ENCODE data around the gene PCSK1N. TPM values are rescaled to one million over a fixed set of nuclear protein-coding genes. Genes with fewer than 3 reads are reported as not detected.
"Not testable (repeated sequence)": the region's sequence is repeated elsewhere in the genome, so short reads cannot be mapped to it uniquely, and the experiment has no call there.

Gene PCSK1N
- not detected for total RNA-seq
- long read RNA-seq = 0 reads

- intact Hi-C loops (cut with DNase I) = no loop called here
- DNase-seq (ENCODE audit: missing footprints) = no peak
- ATAC-seq = no peak
Measured at GRCh38 chrX:48835524-48836329, at the start of gene PCSK1N. Gene PCSK1N, minus strand, starts transcription at chrX:48835610. Its CDS starts 78 bp downstream, at chrX:48835532.

- DNase-seq (ENCODE audit: missing footprints) (no peak), ATAC-seq (no peak)
- intact Hi-C loops (cut with DNase I) = no loop called here
Measured at GRCh38 chrX:48883729-48884128, 48.3 kb upstream of the PCSK1N start.

DNA sequence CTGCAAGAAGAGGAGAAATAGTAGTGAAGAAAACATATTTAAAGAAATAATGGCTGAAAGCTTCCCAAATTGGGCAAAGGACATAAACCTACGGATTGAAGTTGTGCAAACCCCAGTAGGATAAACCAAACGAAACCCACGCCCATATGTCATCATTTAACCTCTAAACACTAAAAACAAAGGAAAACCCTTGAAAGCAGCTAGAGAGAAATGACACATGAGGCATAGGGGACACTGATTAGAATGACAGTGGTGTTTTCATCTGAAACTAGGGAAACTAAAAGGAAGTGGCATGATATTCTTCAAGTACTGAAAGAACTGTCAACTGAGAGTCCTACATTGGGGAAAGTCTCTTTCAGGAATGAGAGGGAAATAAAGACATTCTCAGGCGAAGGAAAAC lies 41.5 kb upstream of the PCSK1N start:
- DNase-seq (ENCODE audit: missing footprints); ATAC-seq; intact Hi-C loops (cut with DNase I): not testable (repeated sequence)

GRCh38 chrX:48872017-48872416 lies 36.6 kb upstream of the PCSK1N start:
- intact Hi-C loops (cut with DNase I); ATAC-seq: not testable (repeated sequence)

DNA sequence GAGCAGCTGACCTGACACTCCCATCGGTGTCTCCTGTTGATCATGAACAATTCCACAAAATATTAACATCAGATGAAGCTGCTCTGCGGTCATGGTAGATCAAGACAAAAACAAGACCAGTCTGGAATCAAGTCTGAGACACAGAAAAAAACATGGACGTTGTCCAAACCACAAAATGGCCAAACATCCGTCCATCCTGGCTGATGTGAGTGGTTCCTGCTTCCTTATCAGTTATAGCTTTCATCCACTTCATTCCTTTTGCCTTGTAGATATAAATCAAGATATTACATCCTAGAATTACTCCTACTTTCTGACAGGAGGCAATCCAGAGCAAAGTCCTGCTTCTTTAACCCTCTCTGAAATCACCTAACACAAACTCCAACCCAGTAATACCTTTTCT lies 28.8 kb upstream of the PCSK1N start:
- ATAC-seq (no peak), DNase-seq (ENCODE audit: missing footprints) (no peak)
- intact Hi-C loops (cut with DNase I) = no loop called here

More at GRCh38 chrX:48872017-48872416, 36.6 kb upstream of the PCSK1N start:
- DNase-seq (ENCODE audit: missing footprints) = not testable (repeated sequence)

- DNase-seq (ENCODE audit: missing footprints) (no peak), ATAC-seq (no peak)
- intact Hi-C loops (cut with DNase I) = no loop called here
Measured at GRCh38 chrX:48854898-48855297, 19.5 kb upstream of the PCSK1N start.

- intact Hi-C loops (cut with DNase I); ATAC-seq; DNase-seq (ENCODE audit: missing footprints): not testable (repeated sequence)
Measured at GRCh38 chrX:48854121-48854804, 18.9 kb upstream of the PCSK1N start.

- ATAC-seq; DNase-seq (ENCODE audit: missing footprints); intact Hi-C loops (cut with DNase I): not testable (repeated sequence)
Measured at GRCh38 chrX:48853494-48853893, 18.1 kb upstream of the PCSK1N start.

DNA sequence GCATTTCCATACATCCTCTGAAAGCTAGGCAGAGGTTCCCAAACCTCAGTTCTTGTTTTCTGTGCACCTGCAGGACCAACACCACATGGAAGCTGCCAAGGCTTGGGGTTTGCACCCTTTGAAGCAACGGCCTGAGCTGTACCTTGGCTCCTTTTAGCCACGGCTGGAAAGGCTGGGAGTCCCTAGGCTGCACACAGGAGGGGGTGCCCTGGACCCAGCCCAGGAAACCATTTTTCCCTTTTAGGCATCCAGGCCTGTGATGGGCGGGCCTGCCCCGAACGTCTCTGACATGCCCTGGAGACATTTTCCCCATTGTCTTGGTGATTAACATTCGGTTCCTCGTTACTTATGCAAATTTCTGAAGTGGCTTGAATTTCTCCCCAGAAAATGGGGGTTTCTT lies 17.4 kb upstream of the PCSK1N start:
- intact Hi-C loops (cut with DNase I) = no loop called here
- ATAC-seq = no peak

DNA sequence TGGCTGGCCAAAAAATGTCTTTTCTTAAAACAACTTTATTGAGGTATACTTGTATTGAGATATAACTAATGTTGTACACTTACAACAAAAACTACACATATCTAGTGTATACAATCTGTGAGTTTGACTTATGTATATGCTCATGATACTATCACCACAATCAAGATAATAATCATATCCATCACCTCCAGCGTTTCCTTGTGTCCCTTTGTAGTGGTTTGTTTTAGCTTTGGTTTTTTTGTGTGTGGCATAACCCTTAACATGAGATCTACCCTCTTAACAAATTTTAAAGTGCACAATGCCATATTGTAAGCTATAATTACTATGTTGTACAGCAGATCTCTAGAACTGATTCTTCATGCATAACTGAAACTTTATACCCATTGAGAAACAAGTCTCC lies 13.4 kb upstream of the PCSK1N start:
- ATAC-seq (no peak), DNase-seq (ENCODE audit: missing footprints) (no peak)
- intact Hi-C loops (cut with DNase I) = no loop called here

More for the DNA sequence above, 17.4 kb upstream of the PCSK1N start:
- DNase-seq (ENCODE audit: missing footprints) = no peak

GRCh38 chrX:48839686-48840085 lies 4.3 kb upstream of the PCSK1N start:
- intact Hi-C loops (cut with DNase I) = no loop called here
- DNase-seq (ENCODE audit: missing footprints) (no peak), ATAC-seq (no peak)

DNA sequence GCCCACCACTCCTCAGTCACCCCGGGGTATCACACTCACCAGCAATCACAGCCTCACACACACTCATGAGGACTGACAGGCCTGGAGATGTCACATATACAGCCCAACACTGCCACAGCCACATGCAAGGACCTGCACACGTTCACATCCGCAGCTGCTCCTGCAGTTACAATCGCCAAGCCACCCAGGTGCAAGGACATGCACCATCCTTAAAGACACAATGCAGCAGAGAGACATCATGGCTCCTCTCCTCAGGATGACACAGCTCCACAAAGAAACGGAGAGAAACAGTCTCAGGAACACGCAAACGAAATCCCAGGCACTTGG lies 1.1 kb downstream of the PCSK1N start:
- DNase-seq (ENCODE audit: missing footprints) (no peak), ATAC-seq (no peak)
- intact Hi-C loops (cut with DNase I) = no loop called here

GRCh38 chrX:48833542-48834138 lies 1.8 kb downstream of the PCSK1N start:
- DNase-seq (ENCODE audit: missing footprints) = no peak
- no peak for ATAC-seq
- intact Hi-C loops (cut with DNase I) = no loop called here

DNA sequence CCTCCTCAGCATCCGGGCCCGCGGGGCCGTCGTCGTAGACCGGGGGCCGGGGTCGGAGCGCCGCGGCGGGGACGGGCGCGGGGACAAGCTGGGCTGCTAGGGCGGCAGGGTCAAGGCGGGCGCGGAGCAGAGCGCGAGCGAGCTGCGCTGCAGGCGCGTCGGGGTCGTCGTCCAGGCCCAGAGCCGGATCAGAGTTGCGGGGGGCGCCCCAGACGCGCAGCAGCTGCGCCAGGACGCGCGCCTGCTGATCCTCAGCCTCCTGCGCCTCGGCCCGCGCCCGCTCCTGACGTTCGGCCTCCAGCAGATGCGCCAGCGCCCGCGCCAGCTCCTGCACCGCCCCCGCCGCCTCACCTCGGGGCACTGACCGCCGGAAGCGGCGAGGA lies 3.5 kb downstream of the PCSK1N start:
- ATAC-seq = no peak

DNA sequence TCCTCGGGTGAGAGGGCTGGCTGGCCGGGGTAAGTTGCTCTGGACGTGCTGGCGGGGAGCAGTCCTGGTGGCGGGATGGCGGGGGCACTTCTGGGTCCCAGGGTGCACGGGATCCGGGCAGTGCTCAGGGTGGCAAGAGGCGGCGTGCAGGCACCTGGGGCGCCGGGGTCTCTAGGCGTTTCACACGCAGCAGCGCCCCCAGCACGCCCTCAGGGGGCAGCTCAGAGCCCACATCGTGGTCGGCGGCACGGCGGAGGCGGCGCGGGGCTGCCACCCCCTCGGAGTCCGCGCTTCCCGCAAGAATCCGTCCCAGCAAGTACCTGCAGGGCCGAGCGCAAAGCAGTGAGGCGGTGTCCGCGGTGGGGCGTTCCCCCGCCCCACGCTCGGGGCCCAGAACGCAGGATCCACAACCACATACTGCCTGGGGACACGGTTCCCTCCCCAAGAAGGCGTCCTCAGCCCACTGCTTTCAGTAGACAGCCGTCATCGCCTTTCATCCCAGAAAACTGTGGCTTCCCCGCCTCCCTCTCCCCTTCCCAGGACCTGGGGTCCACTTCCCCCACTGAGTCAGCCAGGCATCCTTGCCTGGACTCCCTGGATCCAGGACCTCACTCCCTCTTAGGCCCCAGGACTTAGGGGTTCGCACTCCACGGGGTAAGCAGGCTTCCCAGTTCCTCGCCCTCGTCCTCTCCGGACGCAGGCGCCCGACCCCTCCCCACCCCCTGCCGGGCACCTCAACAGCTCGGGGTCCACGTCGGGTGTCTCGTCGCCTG lies 4.1 kb downstream of the PCSK1N start:
- DNase-seq (ENCODE audit: missing footprints) (no peak), ATAC-seq (no peak)
- intact Hi-C loops (cut with DNase I) = no loop called here

More for the DNA sequence above, 3.5 kb downstream of the PCSK1N start:
- no peak for DNase-seq (ENCODE audit: missing footprints)
- intact Hi-C loops (cut with DNase I) = no loop called here

DNA sequence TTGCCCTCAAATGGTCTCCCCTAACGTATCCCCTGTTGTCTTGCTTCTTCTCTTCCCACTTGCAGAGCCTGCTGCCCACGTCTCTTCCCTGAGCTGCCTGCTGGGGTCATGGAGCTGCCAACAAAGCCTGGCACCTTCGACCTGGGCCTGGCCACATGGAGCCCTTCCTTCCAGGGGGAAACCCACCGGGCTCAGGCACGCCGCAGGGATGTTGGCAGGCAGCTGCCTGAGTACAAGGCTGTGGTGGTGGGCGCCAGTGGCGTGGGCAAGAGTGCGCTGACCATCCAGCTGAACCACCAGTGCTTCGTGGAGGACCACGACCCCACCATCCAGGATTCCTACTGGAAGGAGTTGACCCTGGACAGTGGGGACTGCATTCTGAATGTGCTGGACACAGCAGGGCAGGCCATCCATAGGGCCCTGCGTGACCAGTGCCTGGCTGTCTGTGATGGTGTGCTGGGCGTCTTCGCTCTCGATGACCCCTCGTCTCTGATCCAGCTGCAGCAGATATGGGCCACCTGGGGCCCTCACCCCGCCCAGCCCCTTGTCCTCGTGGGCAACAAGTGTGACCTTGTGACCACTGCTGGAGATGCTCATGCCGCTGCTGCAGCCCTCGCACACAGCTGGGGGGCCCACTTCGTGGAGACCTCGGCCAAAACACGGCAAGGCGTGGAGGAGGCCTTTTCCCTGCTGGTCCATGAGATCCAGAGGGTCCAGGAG lies 6.2 kb downstream of the PCSK1N start:
- ATAC-seq (no peak), DNase-seq (ENCODE audit: missing footprints) (no peak)
- intact Hi-C loops (cut with DNase I) = no loop called here

- intact Hi-C loops (cut with DNase I) = no loop called here
- no peak for DNase-seq (ENCODE audit: missing footprints)
- no peak for ATAC-seq
Measured at GRCh38 chrX:48827654-48827968, 7.8 kb downstream of the PCSK1N start.

- intact Hi-C loops (cut with DNase I) = no loop called here
- DNase-seq (ENCODE audit: missing footprints) (no peak), ATAC-seq (no peak)
Measured at GRCh38 chrX:48826876-48827653, 8.3 kb downstream of the PCSK1N start.

Data from Right ventricle myocardium inferior (tissue), 1 donor.